ENCODE measurements around the gene TMEM41B. TPM values are rescaled to one million over a fixed set of nuclear protein-coding genes. Genes with fewer than 3 reads are reported as not detected.
"Not testable (repeated sequence)": the region's sequence is repeated elsewhere in the genome, so short reads cannot be mapped to it uniquely, and the experiment has no call there.

Gene TMEM41B, protein sequence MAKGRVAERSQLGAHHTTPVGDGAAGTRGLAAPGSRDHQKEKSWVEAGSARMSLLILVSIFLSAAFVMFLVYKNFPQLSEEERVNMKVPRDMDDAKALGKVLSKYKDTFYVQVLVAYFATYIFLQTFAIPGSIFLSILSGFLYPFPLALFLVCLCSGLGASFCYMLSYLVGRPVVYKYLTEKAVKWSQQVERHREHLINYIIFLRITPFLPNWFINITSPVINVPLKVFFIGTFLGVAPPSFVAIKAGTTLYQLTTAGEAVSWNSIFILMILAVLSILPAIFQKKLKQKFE
- 45.2 and 88.6 TPM in 2 replicates for total RNA-seq (2014; rRNA removed; shearing (Covaris generic); ENCODE audit: low replicate concordance)

DNA sequence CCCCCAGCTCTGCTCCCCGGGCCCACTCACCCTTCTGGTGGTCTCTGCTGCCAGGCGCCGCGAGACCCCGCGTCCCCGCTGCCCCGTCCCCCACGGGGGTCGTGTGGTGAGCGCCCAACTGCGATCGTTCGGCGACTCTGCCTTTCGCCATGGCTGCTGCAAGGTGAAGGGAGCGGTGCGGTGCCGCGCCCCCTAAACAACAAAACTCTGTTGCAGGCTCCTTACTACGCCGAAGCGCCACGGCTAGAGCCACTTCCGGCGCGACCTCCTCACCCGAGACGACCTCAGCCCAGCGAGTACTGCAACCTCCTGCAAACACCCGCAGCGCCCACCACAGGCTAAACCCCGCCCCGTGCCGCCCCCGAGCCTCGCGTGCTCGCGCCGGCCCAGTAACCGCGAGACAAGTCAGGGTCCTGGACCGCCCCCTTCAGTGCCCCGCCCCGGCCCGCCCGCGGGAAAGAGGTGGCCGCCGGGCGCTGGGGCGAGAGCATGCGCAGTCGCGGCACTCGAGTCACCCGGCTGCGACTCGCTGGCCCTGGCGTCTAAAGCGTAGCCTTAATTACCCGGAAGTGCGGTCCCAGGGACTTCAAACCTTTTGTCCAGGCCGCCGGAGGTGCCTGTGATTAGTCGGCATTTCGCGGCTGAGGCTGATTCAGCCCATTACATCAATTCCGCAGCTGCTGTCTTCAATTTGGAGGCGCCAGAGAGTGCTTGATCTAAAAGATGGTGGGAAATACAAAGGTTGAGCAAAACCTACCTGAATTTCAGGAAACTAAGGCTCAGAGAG, at the start of gene TMEM41B:
Gene TMEM41B, minus strand, starts transcription at position 303 of the 787 bp plus-strand sequence. Its CDS starts 152 bp downstream, at position 151.
- H3K27me3 ChIP-seq (ENCODE audit: low read length) = no peaks in the 10 kb centered on the region
- H3K4me1 ChIP-seq (ENCODE audit: low read length) = peaks cover 50% of the 10 kb centered on the region
- peak within 1 kb of the TSS; percentile 96 for H3K4me3 ChIP-seq (ENCODE audit: low read length)
- H3K9me3 ChIP-seq (ENCODE audit: low read length) = no peaks in the 10 kb centered on the region
- H3K36me3 ChIP-seq (ENCODE audit: insufficient read depth, low read length) = 0 out of 2 replicates have a peak, but pooled peaks cover 3% of the 10 kb centered on the region
- H2AFZ ChIP-seq (ENCODE audit: low read length) = peak within 1 kb of the TSS; percentile 59; the same call in 1 of the 2 replicates
- H3K79me2 ChIP-seq (ENCODE audit: low read length) = peaks cover 48% of the 10 kb centered on the region
- H3K9ac ChIP-seq (ENCODE audit: low read length) = peak within 1 kb of the TSS; percentile 100
- H4K20me1 ChIP-seq (ENCODE audit: insufficient read depth, low read depth, low read length) = 0 out of 2 replicates have a peak, but pooled peaks cover 7% of the 10 kb centered on the region
- H3K4me2 ChIP-seq (ENCODE audit: low read depth, low read length, poor library complexity, severe bottlenecking) = peak within 1 kb of the TSS; percentile 98
- peak within 1 kb of the TSS; percentile 87 for H3K27ac ChIP-seq (ENCODE audit: low read length)
- peak; percentile 99 for DNase-seq
- H3K9me2 ChIP-seq (replicated peaks; ENCODE audit: insufficient read depth, low read length) = no peaks in the 10 kb centered on the region

DNA sequence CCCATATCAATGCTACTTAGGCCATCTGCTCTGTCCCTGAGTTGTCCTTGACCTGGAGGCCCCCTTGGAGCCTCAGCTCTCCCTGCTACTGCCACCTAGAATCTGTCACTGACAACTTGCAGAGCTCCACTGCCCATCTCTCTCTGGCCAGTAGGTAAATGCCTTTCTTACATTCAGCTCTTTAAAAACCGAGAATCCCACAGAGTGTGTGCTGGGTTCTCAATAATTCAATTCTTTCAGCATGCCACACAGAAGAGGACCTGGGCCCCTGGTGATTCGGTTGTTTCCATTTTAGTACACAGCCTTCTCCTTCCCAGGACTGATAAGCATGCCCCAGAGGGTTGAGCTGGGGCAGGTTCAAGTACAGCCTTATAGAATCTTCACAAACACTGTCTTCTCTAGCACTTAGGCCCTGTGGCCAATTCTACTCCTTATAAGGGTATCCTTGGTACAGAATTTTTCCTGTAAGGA, 48.0 kb upstream of the TMEM41B start:
- no peak overlapping the region for H3K4me2 ChIP-seq (ENCODE audit: low read depth, low read length, poor library complexity, severe bottlenecking)
- no peaks in the 10 kb centered on the region for H3K36me3 ChIP-seq (ENCODE audit: insufficient read depth, low read length)
- H3K4me1 ChIP-seq (ENCODE audit: low read length) = peaks cover 16% of the 10 kb centered on the region
- H3K27ac ChIP-seq (ENCODE audit: low read length) = no peak overlapping the region
- no peaks in the 10 kb centered on the region for H4K20me1 ChIP-seq (ENCODE audit: insufficient read depth, low read depth, low read length)
- no peaks in the 10 kb centered on the region for H3K9me2 ChIP-seq (replicated peaks; ENCODE audit: insufficient read depth, low read length)
- no peak overlapping the region for H3K4me3 ChIP-seq (ENCODE audit: low read length)
- no peak overlapping the region for H2AFZ ChIP-seq (ENCODE audit: low read length)
- no peaks in the 10 kb centered on the region for H3K9me3 ChIP-seq (ENCODE audit: low read length)
- no peak for DNase-seq
- no peak overlapping the region for H3K9ac ChIP-seq (ENCODE audit: low read length)
- H3K79me2 ChIP-seq (ENCODE audit: low read length) = no peaks in the 10 kb centered on the region
- no peaks in the 10 kb centered on the region for H3K27me3 ChIP-seq (ENCODE audit: low read length)

DNA sequence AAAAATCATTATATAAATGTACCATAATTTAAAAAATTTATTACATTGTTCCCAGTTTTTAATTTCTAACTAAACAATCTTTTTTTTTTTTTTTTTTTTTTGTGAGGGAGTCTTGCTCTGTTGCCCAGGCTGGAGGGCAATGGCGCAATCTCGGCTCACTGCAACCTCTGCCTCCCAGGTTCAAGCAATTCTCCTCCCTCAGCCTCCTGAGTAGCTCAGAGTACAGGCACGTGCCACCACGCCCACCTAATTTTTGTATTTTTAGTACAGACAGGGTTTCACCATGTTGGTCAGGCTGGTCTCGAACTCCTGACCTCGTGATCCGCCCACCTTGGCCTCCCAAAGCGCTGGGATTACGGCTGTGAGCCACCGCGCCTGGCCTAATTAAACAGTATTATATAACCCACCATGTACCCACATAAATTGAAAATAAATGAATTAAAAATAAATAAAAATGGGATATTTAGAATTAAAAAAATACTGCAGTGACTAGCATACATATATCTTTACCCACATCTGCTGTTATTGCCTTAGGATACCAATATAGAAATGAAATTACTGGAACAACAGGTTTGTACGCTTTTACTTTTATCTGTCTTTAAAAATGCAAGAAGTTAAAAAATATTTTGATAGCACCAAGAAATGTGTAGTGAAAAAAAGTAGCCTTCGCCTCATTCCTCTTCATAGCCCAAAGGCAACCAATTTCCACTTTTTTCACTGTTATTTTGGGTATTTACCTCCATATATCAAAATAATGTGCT, 46.6 kb upstream of the TMEM41B start:
- not testable (repeated sequence) for H3K4me2 ChIP-seq (ENCODE audit: low read depth, low read length, poor library complexity, severe bottlenecking); H3K9me3 ChIP-seq (ENCODE audit: low read length); H3K36me3 ChIP-seq (ENCODE audit: insufficient read depth, low read length); H4K20me1 ChIP-seq (ENCODE audit: insufficient read depth, low read depth, low read length); H3K27me3 ChIP-seq (ENCODE audit: low read length); H3K79me2 ChIP-seq (ENCODE audit: low read length); H3K9me2 ChIP-seq (replicated peaks; ENCODE audit: insufficient read depth, low read length); H3K4me3 ChIP-seq (ENCODE audit: low read length); H3K27ac ChIP-seq (ENCODE audit: low read length); H3K9ac ChIP-seq (ENCODE audit: low read length); H2AFZ ChIP-seq (ENCODE audit: low read length); DNase-seq
- H3K4me1 ChIP-seq (ENCODE audit: low read length) = peaks cover 16% of the 10 kb centered on the region

DNA sequence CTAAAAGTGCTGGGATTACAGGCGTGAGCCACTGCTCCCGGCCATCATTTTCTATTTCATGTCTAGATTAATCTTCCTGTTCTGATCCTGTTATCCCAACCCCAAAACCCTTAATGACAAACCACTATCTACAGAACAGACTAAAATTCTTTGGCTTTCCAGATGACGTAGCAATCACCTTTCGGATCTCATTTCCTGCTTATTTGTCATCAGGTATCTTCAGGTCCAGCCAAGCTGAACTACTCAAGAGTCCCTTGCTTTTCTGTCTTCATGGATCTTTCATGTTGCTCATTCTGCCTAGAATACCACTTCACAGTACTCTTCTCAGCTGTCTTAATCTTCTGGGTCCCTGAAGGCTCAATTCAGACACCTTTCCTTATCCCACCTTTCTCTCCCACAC, 42.6 kb upstream of the TMEM41B start:
- Histone ChIP-seq H3K4me2 (ENCODE audit: low read depth, low read length, poor library complexity, severe bottlenecking) (no peak overlapping the region), H3K9me3 (ENCODE audit: low read length) (no peaks in the 10 kb centered on the region), H2AFZ (ENCODE audit: low read length) (no peak overlapping the region), H3K27ac (ENCODE audit: low read length) (no peak overlapping the region), H3K36me3 (ENCODE audit: insufficient read depth, low read length) (no peaks in the 10 kb centered on the region), H3K4me3 (ENCODE audit: low read length) (no peak overlapping the region), H3K9ac (ENCODE audit: low read length) (no peak overlapping the region), H3K27me3 (ENCODE audit: low read length) (no peaks in the 10 kb centered on the region), H4K20me1 (ENCODE audit: insufficient read depth, low read depth, low read length) (no peaks in the 10 kb centered on the region), H3K9me2 (replicated peaks; ENCODE audit: insufficient read depth, low read length) (no peaks in the 10 kb centered on the region), H3K79me2 (ENCODE audit: low read length) (no peaks in the 10 kb centered on the region), H3K4me1 (ENCODE audit: low read length) (no peaks in the 10 kb centered on the region)
- DNase-seq = no peak

DNA sequence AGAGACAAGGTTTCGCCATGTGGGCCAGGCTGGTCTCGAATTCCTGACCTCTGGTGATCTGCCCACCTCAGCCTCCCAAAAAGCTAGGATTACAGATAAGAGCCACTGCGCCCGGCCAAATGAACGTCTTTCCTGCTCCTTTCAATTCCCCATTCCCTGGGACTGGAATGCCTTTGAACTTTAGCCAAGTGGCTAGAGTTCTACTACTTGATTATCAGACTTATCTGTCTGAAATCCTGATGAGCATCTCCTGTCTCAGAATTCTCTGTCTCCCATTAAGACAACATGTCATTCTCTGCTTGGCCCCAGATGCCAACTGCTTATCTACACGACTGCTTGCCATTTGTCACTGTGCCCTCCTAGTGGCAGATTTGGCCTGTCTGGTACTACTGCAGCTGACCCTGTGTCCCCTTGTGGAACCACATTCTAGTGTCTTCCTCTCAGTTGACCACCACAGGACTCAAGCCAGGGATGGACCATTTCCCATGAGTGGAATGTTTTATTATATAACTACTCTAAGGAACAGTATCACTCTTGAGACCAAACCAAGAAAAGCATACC, 37.0 kb upstream of the TMEM41B start:
- no peak overlapping the region for H3K4me3 ChIP-seq (ENCODE audit: low read length)
- H3K27me3 ChIP-seq (ENCODE audit: low read length) = no peaks in the 10 kb centered on the region
- no peaks in the 10 kb centered on the region for H3K9me3 ChIP-seq (ENCODE audit: low read length)
- H4K20me1 ChIP-seq (ENCODE audit: insufficient read depth, low read depth, low read length) = no peaks in the 10 kb centered on the region
- no peak overlapping the region for H3K9ac ChIP-seq (ENCODE audit: low read length)
- no peak overlapping the region for H2AFZ ChIP-seq (ENCODE audit: low read length)
- no peaks in the 10 kb centered on the region for H3K36me3 ChIP-seq (ENCODE audit: insufficient read depth, low read length)
- DNase-seq = no peak
- H3K4me1 ChIP-seq (ENCODE audit: low read length) = no peaks in the 10 kb centered on the region
- H3K4me2 ChIP-seq (ENCODE audit: low read depth, low read length, poor library complexity, severe bottlenecking) = no peak overlapping the region
- H3K27ac ChIP-seq (ENCODE audit: low read length) = no peak overlapping the region
- H3K79me2 ChIP-seq (ENCODE audit: low read length) = no peaks in the 10 kb centered on the region
- no peaks in the 10 kb centered on the region for H3K9me2 ChIP-seq (replicated peaks; ENCODE audit: insufficient read depth, low read length)

DNA sequence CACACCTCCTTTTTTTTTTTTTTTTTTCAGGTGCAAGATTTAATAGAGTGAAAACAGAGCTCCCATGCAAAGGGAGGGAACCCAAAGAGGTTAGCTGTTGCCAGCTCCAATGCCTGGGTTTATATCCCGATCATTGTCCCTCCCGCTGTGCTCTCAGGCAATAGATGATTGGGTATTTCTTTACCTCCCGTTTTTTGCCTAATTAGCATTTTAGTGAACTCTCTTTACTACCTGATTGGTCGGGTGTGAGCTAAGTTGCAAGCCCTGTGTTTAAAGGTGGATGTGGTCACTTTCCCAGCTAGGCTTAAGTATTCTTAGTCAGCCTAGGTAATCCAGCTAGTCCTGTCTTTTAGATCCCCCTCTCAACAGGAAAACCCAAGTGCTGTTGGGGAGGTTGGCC, 33.4 kb upstream of the TMEM41B start:
- H3K27me3 ChIP-seq (ENCODE audit: low read length); H3K36me3 ChIP-seq (ENCODE audit: insufficient read depth, low read length); H3K9me2 ChIP-seq (replicated peaks; ENCODE audit: insufficient read depth, low read length); H3K4me2 ChIP-seq (ENCODE audit: low read depth, low read length, poor library complexity, severe bottlenecking); H2AFZ ChIP-seq (ENCODE audit: low read length); H3K4me3 ChIP-seq (ENCODE audit: low read length); H4K20me1 ChIP-seq (ENCODE audit: insufficient read depth, low read depth, low read length); H3K4me1 ChIP-seq (ENCODE audit: low read length); H3K79me2 ChIP-seq (ENCODE audit: low read length); H3K9me3 ChIP-seq (ENCODE audit: low read length); H3K27ac ChIP-seq (ENCODE audit: low read length); DNase-seq; H3K9ac ChIP-seq (ENCODE audit: low read length): not testable (repeated sequence)

DNA sequence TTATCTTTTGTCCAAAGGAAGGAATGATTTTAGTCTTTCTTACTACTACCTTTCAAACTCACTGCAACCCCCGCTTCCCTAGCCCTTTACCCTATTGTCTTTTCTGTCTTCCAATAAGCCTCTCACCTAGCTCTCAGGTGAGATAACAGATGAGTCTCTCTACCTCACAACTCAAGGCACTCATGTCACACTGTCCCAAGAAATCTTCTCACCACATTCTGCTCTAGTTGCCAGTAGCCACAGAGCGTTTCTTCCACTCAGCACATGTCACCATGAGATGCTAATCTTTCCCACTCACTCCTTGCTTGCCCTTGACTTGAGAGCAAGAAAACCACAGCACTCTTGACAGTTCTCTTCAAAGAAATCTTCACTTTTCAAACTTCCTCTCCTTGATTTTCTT, 32.7 kb upstream of the TMEM41B start:
- no peaks in the 10 kb centered on the region for H3K27me3 ChIP-seq (ENCODE audit: low read length)
- no peaks in the 10 kb centered on the region for H4K20me1 ChIP-seq (ENCODE audit: insufficient read depth, low read depth, low read length)
- H3K9me2 ChIP-seq (replicated peaks; ENCODE audit: insufficient read depth, low read length) = no peaks in the 10 kb centered on the region
- no peaks in the 10 kb centered on the region for H3K36me3 ChIP-seq (ENCODE audit: insufficient read depth, low read length)
- H3K4me1 ChIP-seq (ENCODE audit: low read length) = no peaks in the 10 kb centered on the region
- no peak overlapping the region for H2AFZ ChIP-seq (ENCODE audit: low read length)
- H3K9me3 ChIP-seq (ENCODE audit: low read length) = no peaks in the 10 kb centered on the region
- H3K4me2 ChIP-seq (ENCODE audit: low read depth, low read length, poor library complexity, severe bottlenecking) = no peak overlapping the region
- no peaks in the 10 kb centered on the region for H3K79me2 ChIP-seq (ENCODE audit: low read length)
- no peak overlapping the region for H3K4me3 ChIP-seq (ENCODE audit: low read length)
- no peak overlapping the region for H3K9ac ChIP-seq (ENCODE audit: low read length)
- no peak for DNase-seq
- no peak overlapping the region for H3K27ac ChIP-seq (ENCODE audit: low read length)
